Keratinocyte (primary cell): ENCODE measurements around the gene AKR1A1. TPM values are rescaled to one million over a fixed set of nuclear protein-coding genes. Genes with fewer than 3 reads are reported as not detected.
A peak's percentile ranks its signal among the peaks of the same experiment; 100 is the strongest.
"Not testable (repeated sequence)": the region's sequence is repeated elsewhere in the genome, so short reads cannot be mapped to it uniquely, and the experiment has no call there.

ENCODE experiments used
- DNase-seq: peaks from one replicate; pipeline ENCODE4 v3.0.0-alpha.2; 2011; ENCODE audit warnings: low read depth, missing footprints, low spot score
- FAIRE-seq: peaks from 2 replicates; lab custom pipeline; 2011; peaks lifted over from hg19 to GRCh38; lab: Jason Lieb, UNC
- H2AFZ ChIP-seq: 2 replicates; pipeline ENCODE4 v1.6.0; 2012; ENCODE audit warnings: low read length, control low read depth, inconsistent platforms; ENCODE audit not compliant: control insufficient read depth
- H3K27ac ChIP-seq: 2 replicates; pipeline ENCODE4 v1.5.1; 2011; ENCODE audit warnings: low read length; ENCODE audit not compliant: control insufficient read depth, insufficient read depth
- H3K27me3 ChIP-seq: 3 replicates; pipeline ENCODE4 v1.6.0; 2011; ENCODE audit warnings: low read length; ENCODE audit not compliant: control insufficient read depth, insufficient read depth; ENCODE audit errors: extremely low read depth
- H3K36me3 ChIP-seq, 2 experiments: 2 replicates in 1 of 2; 3 replicates in 1 of 2; pipeline ENCODE4 v1.5.1; 2011; ENCODE audit warnings: low read length in 2 of 2, mild to moderate bottlenecking in 1 of 2; ENCODE audit not compliant: control insufficient read depth in 2 of 2, insufficient read depth in 2 of 2; ENCODE audit errors: extremely low read depth in 1 of 2
- H3K4me1 ChIP-seq: 3 replicates; pipeline ENCODE4 v1.5.1; 2011; ENCODE audit warnings: low read length; ENCODE audit not compliant: control insufficient read depth, insufficient read depth; ENCODE audit errors: extremely low read depth
- H3K4me2 ChIP-seq: 3 replicates; pipeline ENCODE4 v1.6.0; 2011; ENCODE audit warnings: low read depth, low read length; ENCODE audit not compliant: control insufficient read depth, insufficient read depth; ENCODE audit errors: extremely low read depth
- H3K4me3 ChIP-seq, 3 experiments: fragments of 200-600 bp in 1 of 3; sonication (generic) in 1 of 3; 2 replicates in 2 of 3; 3 replicates in 1 of 3; pipeline ENCODE4 v1.5.1; 2011 to 2016; ENCODE audit warnings: low read length in 3 of 3, mild to moderate bottlenecking in 3 of 3, control low read depth in 2 of 3, inconsistent platforms in 1 of 3, low read depth in 1 of 3, mixed read lengths in 1 of 3, mixed run types in 1 of 3, moderate library complexity in 1 of 3; ENCODE audit not compliant: control insufficient read depth in 2 of 3, insufficient read depth in 2 of 3; ENCODE audit errors: extremely low read depth in 1 of 3
- H3K79me2 ChIP-seq: 2 replicates; pipeline ENCODE4 v1.6.0; 2012; ENCODE audit warnings: low read length; ENCODE audit not compliant: control insufficient read depth, insufficient read depth
- H3K9ac ChIP-seq: 3 replicates; pipeline ENCODE4 v1.6.0; 2011; ENCODE audit warnings: low read length; ENCODE audit not compliant: control insufficient read depth, insufficient read depth; ENCODE audit errors: extremely low read depth
- H3K9me1 ChIP-seq: 3 replicates; pipeline ENCODE4 v1.6.0; 2011; ENCODE audit warnings: low read length; ENCODE audit not compliant: control insufficient read depth, insufficient read depth; ENCODE audit errors: extremely low read depth
- H3K9me3 ChIP-seq: 2 replicates; pipeline ENCODE4 v1.5.1; 2012; ENCODE audit warnings: low read depth, low read length; ENCODE audit not compliant: control insufficient read depth
- H4K20me1 ChIP-seq: 3 replicates; pipeline ENCODE4 v1.6.0; 2011; ENCODE audit warnings: low read length; ENCODE audit not compliant: control insufficient read depth, insufficient read depth; ENCODE audit errors: extremely low read depth
- CTCF ChIP-seq, 3 experiments: IDR thresholded peaks in 1 of 3; conservative IDR thresholded peaks in 1 of 3; optimal IDR thresholded peaks in 1 of 3; 2 replicates in 2 of 3; 3 replicates in 1 of 3; pipeline versions ENCODE3 to v1.5.1; 2011; ENCODE audit warnings: low read length in 3 of 3, mild to moderate bottlenecking in 3 of 3, moderate library complexity in 2 of 3, control low read depth in 1 of 3, inconsistent platforms in 1 of 3; ENCODE audit not compliant: insufficient read depth in 2 of 3; ENCODE audit errors: extremely low read depth in 1 of 3
- EZH2 ChIP-seq: IDR thresholded peaks from one replicate; pipeline ENCODE4 v1.6.1; 2012; ENCODE audit warnings: inconsistent platforms, mild to moderate bottlenecking, low read length, moderate library complexity
- dilution Hi-C: fragments of 300-500 bp; cut with MboI; formaldehyde crosslinking; loops from one replicate; pipeline ENCODE4 v1.7.0; 2020; ENCODE audit warnings: low sequenced_read_pairs; ENCODE audit not compliant: extremely low pct_ligation_motif_present
- polyA plus RNA-seq, 5 experiments: library from polyadenylated mRNA; depleted of rRNA in 3 of 5; stranded (reverse) in 3 of 5; stranded (forward) in 1 of 5; unstranded in 1 of 5; fragments of >200 nt; gene quantifications; 1 replicate in 1 of 5; 2 replicates in 3 of 5; 3 replicates in 1 of 5; pipeline versions ENCODE4 v1.2.1 to v1.2.3, GENCODE V29; 2011 to 2012; ENCODE audit warnings: missing spikeins in 2 of 5, low read depth in 1 of 5, low replicate concordance in 1 of 5

AKR1A1 gene
- polyA plus RNA-seq, 1 donor (not counting 4 experiments of a cell fraction or from before 2014, with no cell fraction given), result 107 TPM

GRCh38 chr1:45589861-45590260 is 39.2 kb downstream of the AKR1A1 start:
- H4K20me1 ChIP-seq, result peaks cover 9% of the 10 kb centered on the region
- peaks cover 0 to 10% of the 10 kb centered on the region in 2 experiments for H3K36me3 ChIP-seq
- H2AFZ ChIP-seq, result no peak overlapping the region
- no peak overlapping the region for H3K27ac ChIP-seq
- DNase-seq (no peak), FAIRE-seq (no peak)
- peaks cover 17% of the 10 kb centered on the region for H3K4me1 ChIP-seq
- H3K4me3 ChIP-seq, result peak overlapping the region in 1 of 3 experiments; percentile 25
- TF ChIP-seq CTCF (optimal IDR thresholded peaks at IDR 0.05 in 1 of 3, IDR thresholded peaks at IDR 0.05 in 1 of 3, conservative IDR thresholded peaks at IDR 0.05 in 1 of 3; ENCODE audit: extremely low read depth in 1 of 3, insufficient read depth in 2 of 3, low read length in 3 of 3) (no peak), EZH2 (no peak)
- H3K9me3 ChIP-seq, result no peaks in the 10 kb centered on the region
- H3K4me2 ChIP-seq, result peak overlapping the region; percentile 29
- H3K27me3 ChIP-seq, result no peaks in the 10 kb centered on the region
- peak overlapping the region; percentile 2 for H3K9ac ChIP-seq
- H3K79me2 ChIP-seq, result peaks cover 74% of the 10 kb centered on the region
- H3K9me1 ChIP-seq, result no peaks in the 10 kb centered on the region
- dilution Hi-C loops, result no loop called here

- DNase-seq (no peak), FAIRE-seq (no peak)
- Histone ChIP-seq H3K79me2 (peaks cover 56% of the 10 kb centered on the region), H2AFZ (no peak overlapping the region), H3K9ac (no peak overlapping the region), H3K36me3 (peaks cover 0 to 3% of the 10 kb centered on the region in 2 experiments), H3K4me1 (peaks cover 6% of the 10 kb centered on the region), H3K9me3 (no peaks in the 10 kb centered on the region), H3K4me2 (no peak overlapping the region), H3K4me3 (no peak overlapping the region), H3K9me1 (no peaks in the 10 kb centered on the region), H4K20me1 (no peaks in the 10 kb centered on the region), H3K27me3 (no peaks in the 10 kb centered on the region), H3K27ac (no peak overlapping the region)
- TF ChIP-seq CTCF (optimal IDR thresholded peaks at IDR 0.05 in 1 of 3, IDR thresholded peaks at IDR 0.05 in 1 of 3, conservative IDR thresholded peaks at IDR 0.05 in 1 of 3; ENCODE audit: extremely low read depth in 1 of 3, insufficient read depth in 2 of 3, low read length in 3 of 3) (no peak), EZH2 (no peak)
- dilution Hi-C loops, result no loop called here
Observed at GRCh38 chr1:45594412-45594811, 43.8 kb downstream of the AKR1A1 start.

GRCh38 chr1:45596765-45597164 is 46.1 kb downstream of the AKR1A1 start:
- FAIRE-seq, H4K20me1 ChIP-seq, H2AFZ ChIP-seq, H3K9me1 ChIP-seq, H3K4me3 ChIP-seq, H3K36me3 ChIP-seq, H3K9ac ChIP-seq, H3K9me3 ChIP-seq, H3K4me2 ChIP-seq, H3K4me1 ChIP-seq, DNase-seq, H3K27ac ChIP-seq, dilution Hi-C loops, H3K27me3 ChIP-seq: not testable (repeated sequence)
- peaks cover 56% of the 10 kb centered on the region for H3K79me2 ChIP-seq
